ENCODE measurements around the gene ADAMTS15. TPM values are rescaled to one million over a fixed set of nuclear protein-coding genes. Genes with fewer than 3 reads are reported as not detected.

Gene ADAMTS15
- total RNA-seq, 1 experiment from 2014 or later = 0.70 TPM

DNA sequence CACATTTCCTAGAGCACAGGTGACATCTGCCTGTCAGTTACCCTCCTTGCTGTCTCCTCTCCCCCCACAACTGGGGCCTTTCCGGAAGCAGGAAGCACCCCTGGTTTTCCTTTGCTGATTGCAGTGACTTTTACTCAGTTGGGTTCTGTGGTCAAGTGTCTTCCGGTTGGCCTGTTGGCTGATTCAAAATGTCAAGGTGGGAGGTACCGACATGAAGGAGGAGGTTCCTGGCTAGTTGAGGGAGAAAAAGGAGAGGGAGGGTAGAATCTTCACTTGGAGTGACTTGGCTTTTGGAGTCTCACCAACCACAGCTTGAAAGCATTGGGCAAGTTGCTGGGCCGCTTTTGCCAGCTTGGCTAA lies 9.3 kb upstream of the ADAMTS15 start:
- Mint-ChIP-seq H3K4me1 (ENCODE audit: insufficient read depth, unreplicated experiment) (peaks cover 12% of the 10 kb centered on the region), H3K4me3 (ENCODE audit: unreplicated experiment) (no peak overlapping the region), H3K9me3 (ENCODE audit: unreplicated experiment) (no peaks in the 10 kb centered on the region), H3K27me3 (ENCODE audit: insufficient read depth, unreplicated experiment) (no peaks in the 10 kb centered on the region), H3K36me3 (ENCODE audit: insufficient read depth, unreplicated experiment) (no peaks in the 10 kb centered on the region), H3K27ac (ENCODE audit: low read depth, unreplicated experiment) (peak overlapping the region; percentile 13)
- no TSS peak for BruUV-seq (replicated peaks)
- ChIA-PET CTCF (interaction anchor here (0.9 to 25.6 kb wide), 2 partner anchors 23 to 426 kb away, joined by 3 to 1064 read pairs; no protein-coding TSS in a partner anchor), POLR2A (no interaction called here)
- intact Hi-C loops (cut with micrococcal nuclease) = loop anchor here (10.0 kb wide), 1 partner anchor 514 kb away; no protein-coding TSS in a partner anchor
- TF ChIP-seq, protein P1, sequence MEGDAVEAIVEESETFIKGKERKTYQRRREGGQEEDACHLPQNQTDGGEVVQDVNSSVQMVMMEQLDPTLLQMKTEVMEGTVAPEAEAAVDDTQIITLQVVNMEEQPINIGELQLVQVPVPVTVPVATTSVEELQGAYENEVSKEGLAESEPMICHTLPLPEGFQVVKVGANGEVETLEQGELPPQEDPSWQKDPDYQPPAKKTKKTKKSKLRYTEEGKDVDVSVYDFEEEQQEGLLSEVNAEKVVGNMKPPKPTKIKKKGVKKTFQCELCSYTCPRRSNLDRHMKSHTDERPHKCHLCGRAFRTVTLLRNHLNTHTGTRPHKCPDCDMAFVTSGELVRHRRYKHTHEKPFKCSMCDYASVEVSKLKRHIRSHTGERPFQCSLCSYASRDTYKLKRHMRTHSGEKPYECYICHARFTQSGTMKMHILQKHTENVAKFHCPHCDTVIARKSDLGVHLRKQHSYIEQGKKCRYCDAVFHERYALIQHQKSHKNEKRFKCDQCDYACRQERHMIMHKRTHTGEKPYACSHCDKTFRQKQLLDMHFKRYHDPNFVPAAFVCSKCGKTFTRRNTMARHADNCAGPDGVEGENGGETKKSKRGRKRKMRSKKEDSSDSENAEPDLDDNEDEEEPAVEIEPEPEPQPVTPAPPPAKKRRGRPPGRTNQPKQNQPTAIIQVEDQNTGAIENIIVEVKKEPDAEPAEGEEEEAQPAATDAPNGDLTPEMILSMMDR (IDR thresholded peaks at IDR 0.05; ENCODE audit: unreplicated experiment) = no peak
- DNase-seq (ENCODE audit: unreplicated experiment) = no peak

DNA sequence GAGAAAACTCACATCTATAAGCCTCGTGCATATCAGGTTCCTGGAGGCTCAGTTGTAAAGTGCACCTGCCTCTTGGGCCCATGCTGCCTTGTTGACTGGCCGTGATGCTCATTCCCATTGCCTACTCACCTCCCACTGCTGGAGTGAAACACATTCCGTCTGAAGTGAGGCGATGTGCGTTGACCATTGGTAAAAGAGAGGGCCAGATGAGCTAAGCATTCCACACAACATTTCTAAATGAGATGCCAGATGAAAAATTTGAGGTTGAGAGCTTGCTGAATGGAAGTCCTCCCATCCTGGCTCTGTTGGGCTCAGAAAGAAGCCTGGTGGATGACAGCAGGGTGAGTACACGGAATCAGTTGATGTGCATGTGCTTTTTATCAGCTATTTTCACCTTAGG lies 8.6 kb upstream of the ADAMTS15 start:
- H3K4me1 Mint-ChIP-seq (ENCODE audit: insufficient read depth, unreplicated experiment) = peaks cover 12% of the 10 kb centered on the region
- no peaks in the 10 kb centered on the region for H3K9me3 Mint-ChIP-seq (ENCODE audit: unreplicated experiment)
- H3K27me3 Mint-ChIP-seq (ENCODE audit: insufficient read depth, unreplicated experiment) = no peaks in the 10 kb centered on the region

DNA sequence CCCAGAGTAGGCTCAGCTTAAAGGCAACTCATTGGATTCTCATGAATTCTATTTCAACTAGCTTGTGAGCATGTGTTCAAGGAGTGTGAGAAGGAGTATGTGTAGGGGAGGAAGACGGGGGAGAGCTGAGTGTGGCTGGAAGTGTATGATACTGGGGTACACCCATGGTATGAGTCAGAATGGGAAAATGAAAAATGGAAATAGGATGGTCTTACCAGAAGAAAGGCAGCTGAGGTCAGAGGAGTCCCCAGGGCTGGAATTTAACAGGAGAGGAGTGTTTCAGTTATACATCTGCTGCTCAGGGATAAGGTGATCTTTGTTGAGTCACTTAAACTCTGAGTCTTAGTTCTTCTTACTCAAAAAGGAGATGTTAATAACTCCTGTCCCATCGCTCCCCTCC lies 6.7 kb upstream of the ADAMTS15 start:
- Mint-ChIP-seq H3K27me3 (ENCODE audit: insufficient read depth, unreplicated experiment) (no peaks in the 10 kb centered on the region), H3K36me3 (ENCODE audit: insufficient read depth, unreplicated experiment) (no peaks in the 10 kb centered on the region), H3K4me3 (ENCODE audit: unreplicated experiment) (no peak overlapping the region), H3K27ac (ENCODE audit: low read depth, unreplicated experiment) (no peak overlapping the region), H3K4me1 (ENCODE audit: insufficient read depth, unreplicated experiment) (peaks cover 6% of the 10 kb centered on the region), H3K9me3 (ENCODE audit: unreplicated experiment) (no peaks in the 10 kb centered on the region)
- ChIA-PET POLR2A (interaction anchor here (1.4 kb wide), 1 partner anchor 346 kb away, joined by 5 read pairs; no protein-coding TSS in a partner anchor), CTCF (interaction anchor here (0.6 to 25.6 kb wide), 8 partner anchors 9 to 474 kb away, joined by 3 to 1064 read pairs (median 4); partner anchors contain the start of gene SNX19)
- TF ChIP-seq, protein P1 (IDR thresholded peaks at IDR 0.05; ENCODE audit: unreplicated experiment) = no peak
- no TSS peak for BruUV-seq (replicated peaks)
- intact Hi-C loops (cut with micrococcal nuclease) = no loop called here
- no peak for DNase-seq (ENCODE audit: unreplicated experiment)

More for the DNA sequence above, 8.6 kb upstream of the ADAMTS15 start:
- intact Hi-C loops (cut with micrococcal nuclease) = loop anchor here (10.0 kb wide), 1 partner anchor 515 kb away; no protein-coding TSS in a partner anchor
- POLR2A ChIA-PET = no interaction called here
- TF ChIP-seq, protein P1 (IDR thresholded peaks at IDR 0.05; ENCODE audit: unreplicated experiment) = no peak
- H3K27ac Mint-ChIP-seq (ENCODE audit: low read depth, unreplicated experiment) = no peak overlapping the region
- no peak for DNase-seq (ENCODE audit: unreplicated experiment)
- BruUV-seq (replicated peaks) = no TSS peak
- CTCF ChIA-PET = interaction anchor here (0.7 to 25.6 kb wide), 4 partner anchors 27 to 477 kb away, joined by 3 to 1064 read pairs (median 4); no protein-coding TSS in a partner anchor
- H3K4me3 Mint-ChIP-seq (ENCODE audit: unreplicated experiment) = no peak overlapping the region
- H3K36me3 Mint-ChIP-seq (ENCODE audit: insufficient read depth, unreplicated experiment) = no peaks in the 10 kb centered on the region

DNA sequence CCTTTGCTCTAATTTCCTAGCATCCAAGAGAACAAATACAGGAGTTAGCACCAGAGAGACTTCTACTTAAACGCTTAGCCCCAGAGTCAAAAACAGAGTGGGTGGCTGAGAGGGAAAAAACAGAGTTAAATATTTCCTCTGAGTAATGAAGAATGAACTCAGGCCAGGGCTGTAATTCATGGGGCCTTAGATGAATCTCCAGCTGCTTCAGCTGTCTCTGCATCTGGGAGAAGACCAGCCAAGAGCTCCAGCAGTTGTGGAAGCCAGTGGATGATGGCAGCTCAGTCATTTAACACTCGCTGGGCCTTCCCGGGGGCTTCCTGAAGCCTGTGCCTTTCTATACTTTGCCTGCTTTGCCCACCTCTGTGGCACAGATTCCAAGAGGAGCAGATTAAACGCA lies 5.7 kb upstream of the ADAMTS15 start:
- DNase-seq (ENCODE audit: unreplicated experiment) = no peak
- ChIA-PET POLR2A (interaction anchor here (0.6 to 1.4 kb wide), 2 partner anchors 79 to 345 kb away, joined by 3 to 5 read pairs; no protein-coding TSS in a partner anchor), CTCF (interaction anchor here (0.8 to 25.6 kb wide), 8 partner anchors 10 to 473 kb away, joined by 3 to 1064 read pairs (median 4); partner anchors contain the start of gene SNX19)
- H3K4me1 Mint-ChIP-seq (ENCODE audit: insufficient read depth, unreplicated experiment) = peaks cover 6% of the 10 kb centered on the region
- no peak overlapping the region for H3K4me3 Mint-ChIP-seq (ENCODE audit: unreplicated experiment)
- H3K27me3 Mint-ChIP-seq (ENCODE audit: insufficient read depth, unreplicated experiment) = no peaks in the 10 kb centered on the region
- H3K36me3 Mint-ChIP-seq (ENCODE audit: insufficient read depth, unreplicated experiment) = no peaks in the 10 kb centered on the region
- BruUV-seq (replicated peaks) = no TSS peak
- no peak overlapping the region for H3K27ac Mint-ChIP-seq (ENCODE audit: low read depth, unreplicated experiment)
- intact Hi-C loops (cut with micrococcal nuclease) = no loop called here
- no peaks in the 10 kb centered on the region for H3K9me3 Mint-ChIP-seq (ENCODE audit: unreplicated experiment)
- TF ChIP-seq, protein P1 (IDR thresholded peaks at IDR 0.05; ENCODE audit: unreplicated experiment) = no peak
